GM18868 (cell line): ENCODE results near the gene GNG10.
"Not testable (repeated sequence)": the region's sequence is repeated elsewhere in the genome, so short reads cannot be mapped to it uniquely, and the experiment has no call there.

ENCODE experiments used
- ATAC-seq: cut with Tn5 transposase; IDR thresholded peaks from one replicate; pipeline ENCODE4 v1.9.1; 2021; ENCODE audit warnings: mild to moderate bottlenecking, moderate library complexity; ENCODE audit not compliant: unreplicated experiment

Gene GNG10

DNA sequence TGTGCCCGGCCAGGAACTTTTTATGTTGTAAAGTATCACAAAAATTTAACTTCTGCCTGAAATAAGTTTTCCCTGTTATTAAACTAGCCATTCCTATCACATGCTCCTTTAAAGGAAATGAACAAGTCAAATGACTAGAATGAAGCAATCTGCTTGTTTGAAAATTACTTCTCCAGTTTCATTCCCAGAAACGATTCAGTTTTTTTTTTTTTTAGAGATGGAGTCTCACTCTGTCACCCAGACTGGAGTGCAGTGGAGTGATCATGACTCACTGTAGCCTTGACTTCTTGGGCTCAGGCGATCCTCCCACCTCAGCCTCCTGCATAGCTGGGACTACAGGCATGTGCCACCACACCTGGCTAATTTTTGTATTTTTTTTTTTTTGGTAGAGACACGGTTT lies 13.3 kb upstream of the GNG10 start:
- no peak for ATAC-seq

DNA sequence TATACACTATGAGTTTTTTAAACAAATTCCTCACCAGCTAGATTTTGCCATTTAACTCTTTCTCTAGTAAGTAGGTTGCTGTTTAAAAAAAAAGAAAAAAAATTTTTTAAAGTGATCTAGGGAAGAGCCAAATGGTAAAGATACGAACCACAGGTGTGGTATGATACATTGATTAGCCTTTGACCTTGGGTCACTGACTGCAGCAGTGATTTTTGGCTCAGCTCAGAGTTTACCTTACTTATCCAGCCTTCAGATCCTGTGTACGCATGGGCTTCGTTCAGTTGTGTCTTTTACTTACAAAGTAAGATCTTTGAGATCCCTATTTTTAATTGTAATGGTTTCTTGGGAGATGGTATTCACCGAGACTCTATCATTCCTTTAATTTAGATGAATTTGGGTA lies 12.4 kb upstream of the GNG10 start:
- ATAC-seq = no peak

DNA sequence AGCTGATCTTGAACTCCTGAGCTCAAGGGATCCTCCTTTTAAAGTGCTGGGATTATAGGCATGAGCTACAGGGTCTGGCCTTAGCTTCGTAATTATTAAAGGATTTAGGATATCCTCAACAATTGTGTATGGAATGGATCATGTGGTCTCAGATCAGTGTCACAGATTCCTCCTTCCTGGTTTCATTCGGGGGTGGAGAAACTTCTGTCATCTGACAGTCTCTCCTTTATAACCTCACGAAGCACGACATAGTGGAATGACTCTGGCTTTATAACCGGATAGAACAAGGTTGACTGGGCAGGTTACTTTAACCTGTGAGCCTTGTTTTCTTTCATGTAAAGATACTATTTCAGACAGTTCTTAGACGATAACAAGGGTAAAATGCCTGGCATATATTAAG lies 4.4 kb upstream of the GNG10 start:
- ATAC-seq = no peak

DNA sequence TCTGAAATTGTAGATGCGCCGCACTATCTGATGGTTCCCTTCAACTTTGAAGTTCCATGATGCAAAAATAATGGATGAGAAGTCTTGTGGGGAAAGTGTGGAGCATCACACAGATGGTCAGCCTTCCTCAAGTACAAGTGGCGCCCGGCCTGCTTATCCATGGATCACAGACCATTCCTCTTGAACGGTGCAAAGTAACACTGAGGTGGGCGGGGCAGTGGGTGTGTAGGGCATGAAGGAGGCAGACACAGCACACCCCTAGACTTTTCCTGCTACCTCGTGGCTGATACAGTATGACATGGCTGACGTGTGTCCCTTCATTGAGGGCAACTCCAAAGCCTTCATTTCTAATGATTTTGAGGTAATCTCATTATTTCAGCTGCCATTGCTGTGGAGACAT lies 2.5 kb upstream of the GNG10 start:
- ATAC-seq = no peak

DNA sequence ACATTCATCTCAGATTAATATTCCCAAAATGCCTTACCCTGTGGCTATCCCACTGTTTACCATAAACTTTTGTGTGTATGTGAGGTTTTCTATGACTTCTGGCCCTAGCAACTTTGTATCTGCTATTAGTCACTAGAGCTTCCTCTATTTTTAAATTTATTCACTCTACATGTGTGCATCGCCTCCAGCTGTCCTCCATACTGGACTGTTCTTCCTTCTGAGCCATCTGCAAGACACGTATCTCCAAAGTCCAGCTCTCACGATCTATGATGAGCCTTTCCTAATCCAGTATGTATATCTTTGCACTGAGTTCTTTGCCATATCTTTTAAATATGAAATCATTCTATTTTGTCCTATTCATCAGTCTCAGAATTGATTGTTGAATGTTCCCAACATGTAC lies 1.7 kb upstream of the GNG10 start:
- no peak for ATAC-seq

DNA sequence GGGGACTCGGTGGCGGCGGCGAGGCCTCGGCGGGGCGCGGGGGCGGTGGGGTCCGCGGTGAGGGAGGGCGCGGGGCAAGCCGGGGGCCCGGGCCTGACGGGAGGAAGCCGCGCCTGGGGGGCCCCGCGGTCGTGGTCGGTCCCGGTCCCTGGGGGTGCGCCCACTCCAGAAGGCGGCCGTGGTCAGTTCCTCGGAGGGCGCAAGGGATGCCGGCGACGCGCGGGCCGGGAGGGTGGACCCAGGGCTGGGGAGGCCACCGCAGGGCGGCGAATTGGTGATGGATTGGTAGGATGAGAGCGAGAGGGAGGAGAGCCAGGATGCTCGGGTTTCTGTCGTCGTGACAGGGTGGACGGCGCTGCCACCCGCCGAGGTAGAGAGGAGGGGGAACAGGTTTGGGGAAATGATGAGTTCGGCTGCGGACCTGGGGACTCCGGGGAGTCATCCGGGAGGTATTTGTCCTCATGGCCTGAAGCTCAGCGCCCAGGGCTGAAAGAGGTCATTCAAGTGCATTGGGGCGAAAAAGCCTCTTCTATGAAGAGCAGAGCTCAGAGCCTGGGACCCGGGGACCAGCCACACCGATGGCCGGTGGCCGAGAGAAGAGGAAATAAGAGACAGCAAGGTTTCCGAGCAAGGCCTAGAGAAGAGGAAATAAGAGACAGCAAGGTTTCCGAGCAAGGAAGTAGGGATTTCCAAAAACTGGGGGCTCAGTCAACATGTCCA lies 557 bp downstream of the GNG10 start:
- ATAC-seq = peak; percentile 28

DNA sequence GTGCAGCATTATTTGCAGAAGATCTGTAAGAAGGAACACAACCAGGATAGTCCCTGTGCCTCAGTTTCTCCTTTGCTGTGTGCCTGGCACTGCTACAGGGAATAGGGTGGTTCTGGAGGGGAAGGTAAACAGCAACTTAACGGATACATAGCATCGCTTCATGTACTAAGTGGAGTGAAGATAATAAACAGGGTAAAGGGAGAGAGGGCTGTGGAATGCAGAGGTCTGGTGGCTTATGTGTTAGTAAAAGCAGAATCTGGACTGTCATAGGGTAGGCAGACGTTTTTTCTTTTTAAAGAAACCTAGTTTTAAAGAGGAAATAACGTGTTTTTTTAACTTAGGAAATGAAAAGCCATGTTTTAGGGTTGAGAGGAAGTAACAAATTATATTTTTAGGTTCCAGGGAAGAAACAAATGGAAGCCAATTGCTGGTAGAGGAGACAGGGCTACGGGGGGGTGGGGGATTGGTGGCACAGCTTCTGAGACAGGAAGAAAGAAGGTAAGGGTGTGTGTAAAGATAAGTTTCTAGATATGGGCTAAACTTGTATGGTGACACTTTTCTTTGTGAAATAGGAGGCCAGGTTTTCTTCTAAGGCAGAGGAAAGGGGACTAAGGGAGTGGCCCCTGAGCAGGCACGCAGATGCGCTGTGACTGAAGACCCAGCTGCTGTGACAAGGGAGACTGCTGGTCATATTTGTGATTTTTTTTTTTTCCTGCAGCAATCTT lies 1.3 kb downstream of the GNG10 start:
- ATAC-seq = no peak

DNA sequence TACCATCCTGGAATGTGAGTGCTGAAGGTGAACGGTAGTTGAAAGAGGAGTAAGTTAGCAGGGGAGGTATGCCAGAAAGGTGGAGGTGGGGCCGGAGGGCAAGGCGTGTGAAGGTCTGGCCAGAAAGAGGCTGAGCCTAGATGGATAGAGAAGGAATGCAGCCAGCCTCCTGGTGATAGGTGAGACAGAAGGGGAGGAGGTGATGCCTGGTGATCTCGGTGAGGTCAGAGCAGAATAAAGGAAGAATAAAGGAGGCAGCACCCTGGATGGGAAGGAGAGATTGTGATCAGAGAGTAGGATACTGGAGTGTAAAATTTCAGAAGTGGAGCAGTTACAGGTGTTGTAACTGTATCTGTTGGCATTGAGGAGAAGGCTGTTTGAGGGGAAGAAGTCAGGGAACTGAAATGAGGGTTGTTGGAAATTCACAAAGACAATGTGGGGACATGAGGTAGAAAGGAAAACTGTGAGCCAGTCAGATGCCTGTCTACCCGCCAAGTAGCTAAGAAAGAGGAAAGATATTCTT lies 2.0 kb downstream of the GNG10 start:
- ATAC-seq = no peak

DNA sequence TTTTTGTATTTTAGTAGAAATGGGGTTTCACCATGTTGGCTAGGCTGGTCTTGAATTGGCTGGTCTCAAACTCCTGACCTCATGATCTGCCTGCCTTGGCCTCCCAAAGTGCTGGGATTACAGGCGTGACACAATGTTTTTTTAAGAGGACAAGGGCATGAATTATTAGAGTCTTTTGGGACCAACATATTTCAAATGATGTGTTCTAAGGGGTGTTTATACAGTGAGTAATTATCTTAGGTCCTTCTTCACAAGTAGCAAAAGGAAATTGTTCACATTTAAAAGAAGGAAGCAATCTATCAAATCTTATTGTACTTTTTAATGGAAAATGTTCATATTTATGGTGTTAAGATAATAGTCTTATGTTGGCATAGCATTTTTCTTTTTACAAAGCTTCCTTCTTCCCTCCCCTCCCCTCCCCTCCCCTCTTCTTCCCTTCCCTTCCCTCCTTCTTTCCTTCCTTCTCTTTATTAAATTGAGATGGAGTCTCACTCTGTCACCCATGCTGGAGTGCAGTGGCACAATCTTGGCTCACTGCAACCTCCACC lies 6.7 kb downstream of the GNG10 start:
- no peak for ATAC-seq

DNA sequence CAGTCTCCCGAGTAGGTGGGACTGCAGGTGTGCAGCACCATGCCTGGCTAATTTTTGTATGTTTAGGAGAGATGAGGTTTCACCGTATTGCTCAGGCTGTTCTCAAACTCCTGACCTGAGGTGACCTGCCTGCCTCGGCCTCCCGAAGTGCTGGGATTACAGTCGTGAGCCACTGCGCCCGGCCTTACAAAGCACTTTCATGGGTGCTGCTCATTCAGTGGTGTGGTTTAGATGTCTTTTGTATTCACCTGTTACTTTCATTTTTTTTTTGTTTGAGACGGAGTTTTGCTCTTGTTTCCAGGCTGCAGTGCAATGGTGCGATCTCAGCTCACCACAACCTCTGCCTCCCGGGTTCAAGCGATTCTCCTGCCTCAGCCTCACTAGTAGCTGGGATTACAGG lies 7.2 kb downstream of the GNG10 start:
- ATAC-seq = not testable (repeated sequence)

DNA sequence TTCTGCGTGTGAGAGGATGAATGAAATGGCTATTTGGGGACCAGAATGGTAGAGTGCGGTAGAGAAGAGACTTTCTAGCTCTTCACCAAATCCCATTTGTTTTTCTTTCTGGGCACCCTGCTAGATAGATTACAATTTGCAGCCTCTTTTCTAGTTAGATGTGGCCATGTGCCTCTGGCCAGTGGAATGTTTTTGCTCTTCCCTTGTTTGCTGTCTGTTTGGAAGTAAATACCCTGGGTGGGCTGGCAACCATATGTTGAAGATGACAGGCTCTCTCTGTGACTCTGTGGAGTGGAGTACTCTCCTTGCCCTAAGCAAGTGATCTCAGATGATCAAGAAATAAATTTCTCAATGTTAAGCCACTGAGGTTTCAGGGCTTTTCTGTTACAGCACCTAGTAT lies 12.9 kb downstream of the GNG10 start:
- ATAC-seq = no peak

DNA sequence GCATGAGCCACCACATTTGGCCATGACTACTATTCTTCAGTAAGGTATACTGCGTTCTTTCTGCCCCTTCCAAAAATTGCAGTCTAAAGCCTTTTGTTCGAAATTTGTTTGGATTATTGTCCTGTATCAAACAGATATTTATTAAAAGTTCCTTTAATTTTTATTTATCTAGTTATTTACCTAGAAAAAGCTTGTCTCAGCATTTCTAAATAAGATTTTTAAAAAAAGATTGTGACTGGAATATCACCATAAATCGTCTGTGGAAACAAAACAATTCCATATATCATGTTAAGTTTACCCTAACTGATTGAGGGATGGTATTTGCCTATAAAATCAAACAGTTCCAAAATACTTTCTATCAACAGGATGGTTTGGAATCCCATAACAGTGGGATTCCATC lies 14.7 kb downstream of the GNG10 start:
- no peak for ATAC-seq

DNA sequence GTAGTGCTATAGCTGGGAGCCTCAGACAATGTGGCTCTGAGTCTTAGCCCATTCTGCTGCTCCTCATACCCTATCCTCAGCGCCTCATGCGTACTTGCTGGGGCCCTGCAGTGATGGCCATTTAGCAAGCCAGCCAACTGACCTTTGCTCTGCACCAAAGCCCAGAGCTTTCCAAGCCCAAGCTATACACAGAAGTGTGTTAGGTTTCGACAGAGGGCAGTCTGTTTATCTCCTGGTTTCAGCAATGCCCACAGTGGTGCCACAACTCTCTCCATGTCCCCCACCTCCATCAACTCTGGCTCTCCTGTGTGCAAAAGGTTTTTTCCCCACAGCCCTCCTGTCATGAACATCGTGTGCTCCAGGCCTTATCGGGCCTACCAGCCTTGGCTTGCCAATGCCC lies 16.9 kb downstream of the GNG10 start:
- no peak for ATAC-seq

DNA sequence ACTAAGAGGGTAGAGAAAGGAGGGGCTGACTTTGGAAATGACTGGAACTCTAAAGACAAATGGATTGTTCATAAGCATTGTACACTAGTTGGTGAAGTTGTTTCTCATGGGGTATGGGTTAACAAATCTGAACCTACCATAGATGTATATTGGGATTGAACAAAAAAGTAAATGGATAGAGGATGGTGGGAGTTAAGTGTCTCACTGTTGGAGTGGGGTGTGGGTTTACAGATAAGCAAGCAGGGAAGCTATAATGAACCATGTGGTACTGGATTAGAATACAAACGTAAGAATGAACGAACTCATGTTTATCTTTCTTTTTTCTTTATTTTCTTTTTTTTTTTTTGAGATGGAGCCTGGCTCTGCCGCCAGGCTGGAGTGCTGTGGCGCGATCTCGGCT lies 17.8 kb downstream of the GNG10 start:
- ATAC-seq = no peak

DNA sequence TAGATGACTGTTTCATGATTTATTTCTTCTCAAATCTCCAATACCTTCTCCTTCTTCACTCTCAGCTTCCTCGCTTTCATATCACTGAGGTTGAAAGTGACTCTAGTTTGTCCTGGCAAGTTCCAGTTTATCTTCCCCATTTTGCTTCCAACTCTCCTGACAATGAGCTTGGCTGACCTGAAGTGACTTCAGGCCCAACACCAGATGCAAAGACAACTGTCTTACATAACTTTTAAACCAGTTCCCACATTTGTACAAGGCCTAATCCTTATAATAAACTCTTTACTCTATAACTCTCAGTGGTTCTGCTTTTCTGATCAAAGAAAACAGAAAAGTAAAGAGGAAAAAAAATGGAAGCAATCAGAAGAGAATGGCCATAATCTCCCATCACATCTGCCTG lies 22.0 kb downstream of the GNG10 start:
- no peak for ATAC-seq

DNA sequence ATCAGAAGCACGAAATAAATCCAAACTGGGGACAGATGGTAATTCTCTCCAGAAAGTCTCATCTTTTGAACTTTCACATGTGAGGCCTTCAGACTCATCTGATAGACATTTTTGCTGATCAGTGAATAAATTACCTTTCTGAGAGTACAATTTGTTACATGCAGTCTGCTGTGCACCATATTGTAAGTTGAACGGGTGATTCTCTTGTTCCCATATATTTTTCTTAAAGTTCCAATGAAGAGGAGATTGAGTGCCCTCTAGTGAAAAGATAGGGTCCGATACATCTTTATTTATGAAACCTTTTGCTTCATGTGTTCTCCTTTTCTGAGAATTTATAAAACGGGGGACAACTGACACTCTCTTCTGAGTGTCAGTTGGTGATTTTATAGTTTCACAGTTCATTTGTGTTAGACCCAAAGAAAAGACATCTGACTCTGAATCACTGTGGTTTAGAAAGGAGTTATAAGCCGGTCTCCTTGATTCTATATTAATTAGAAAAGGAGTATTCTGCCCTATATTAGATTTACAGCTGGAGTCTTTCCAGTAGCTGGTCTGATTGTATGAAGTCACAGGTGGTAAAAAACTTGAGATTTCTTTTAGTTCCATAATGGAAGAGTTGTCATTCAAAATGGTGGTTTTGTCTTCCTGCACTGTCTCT lies 30.4 kb downstream of the GNG10 start:
- no peak for ATAC-seq

DNA sequence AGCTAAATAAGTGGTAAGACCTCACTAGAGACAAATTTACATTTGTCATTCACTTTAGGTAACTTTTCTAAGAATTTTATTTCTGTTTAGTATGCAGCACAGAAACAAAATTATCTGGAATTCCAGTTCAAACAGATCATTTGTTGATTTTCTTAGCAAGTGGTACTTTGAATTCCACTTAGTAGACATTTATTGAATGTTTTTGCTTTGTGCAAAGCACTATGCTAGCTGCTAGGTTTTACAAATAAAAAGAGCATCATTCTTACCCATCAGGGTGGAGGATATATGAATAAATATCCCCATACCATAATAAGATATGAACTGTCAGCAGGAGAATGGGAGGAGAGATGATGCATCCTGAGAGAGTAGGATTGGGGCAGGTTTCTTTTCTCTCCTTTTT lies 35.4 kb downstream of the GNG10 start:
- ATAC-seq = no peak

DNA sequence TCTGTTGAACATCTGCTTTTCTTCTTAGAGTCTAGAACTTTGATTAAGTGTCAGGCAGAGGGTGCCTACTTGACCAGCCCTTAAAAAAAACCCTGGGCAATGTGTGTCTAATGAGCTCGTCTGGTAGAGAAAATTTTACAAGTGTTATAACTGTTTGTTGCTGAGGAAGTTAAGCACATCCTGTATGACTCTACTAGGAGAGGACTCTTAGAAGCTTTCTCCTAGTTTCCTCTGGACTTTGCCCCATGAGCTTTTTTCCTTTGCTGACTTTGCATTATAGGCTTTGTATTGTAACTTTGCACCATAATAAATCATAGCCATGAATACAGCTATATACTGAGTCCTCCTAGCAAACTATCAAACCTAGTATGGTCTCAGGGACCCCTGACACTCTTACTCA lies 39.4 kb downstream of the GNG10 start:
- ATAC-seq = no peak

DNA sequence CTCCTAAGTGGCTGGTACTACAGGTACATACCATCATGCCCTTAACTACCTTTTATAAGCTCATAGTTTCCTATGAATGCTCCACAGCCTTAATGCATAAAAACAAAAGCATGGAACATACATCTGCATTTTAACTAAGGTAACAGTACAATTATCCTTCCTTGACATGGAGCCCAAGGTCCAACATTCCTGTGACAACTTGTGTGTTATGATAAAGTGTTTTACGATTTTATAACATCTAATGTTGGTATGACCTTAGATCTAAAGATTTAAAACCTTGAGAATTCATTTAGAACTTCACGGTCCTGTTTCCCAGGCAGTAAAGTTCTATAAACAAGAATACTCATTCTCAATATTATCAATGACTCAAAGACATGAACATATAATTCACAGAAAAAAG lies 43.1 kb downstream of the GNG10 start:
- no peak for ATAC-seq

DNA sequence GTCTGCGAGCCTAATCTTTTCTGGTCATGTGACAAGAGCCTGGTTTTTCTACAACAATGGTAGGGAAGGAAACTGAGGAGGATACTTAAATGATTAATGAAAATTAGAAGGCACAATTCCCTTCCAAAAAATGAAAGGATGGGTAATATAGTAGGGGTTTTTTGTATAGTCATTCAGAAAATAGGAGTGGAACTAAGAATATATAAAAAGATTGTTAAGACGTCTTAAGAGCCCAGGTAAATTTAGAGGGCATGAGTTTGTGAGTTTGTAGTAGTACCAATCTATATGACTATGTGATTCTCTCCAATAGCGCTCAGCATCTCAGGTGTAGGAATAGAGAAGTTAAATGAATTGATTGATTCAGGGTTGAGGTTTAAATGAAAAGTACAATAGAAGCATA lies 50.1 kb downstream of the GNG10 start:
- no peak for ATAC-seq

DNA sequence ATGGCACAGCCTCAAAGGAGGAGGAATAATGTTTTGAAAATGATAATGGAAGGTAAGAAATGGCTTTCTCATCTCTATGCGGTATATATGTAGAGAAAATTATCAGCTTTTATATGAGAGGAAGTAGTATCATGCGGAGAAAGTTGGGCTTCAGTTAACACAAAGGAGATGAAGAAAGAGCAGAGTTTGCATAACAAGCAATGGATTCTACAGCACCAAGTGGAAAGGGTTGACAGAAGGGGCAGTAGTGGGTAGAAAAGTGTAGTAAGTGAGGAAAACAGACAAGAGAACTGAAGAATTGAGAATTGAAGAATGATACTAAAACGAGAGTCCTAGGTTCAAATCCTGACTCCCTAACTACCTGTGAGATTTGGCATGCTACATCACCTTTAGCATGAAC lies 51.0 kb downstream of the GNG10 start:
- no peak for ATAC-seq

DNA sequence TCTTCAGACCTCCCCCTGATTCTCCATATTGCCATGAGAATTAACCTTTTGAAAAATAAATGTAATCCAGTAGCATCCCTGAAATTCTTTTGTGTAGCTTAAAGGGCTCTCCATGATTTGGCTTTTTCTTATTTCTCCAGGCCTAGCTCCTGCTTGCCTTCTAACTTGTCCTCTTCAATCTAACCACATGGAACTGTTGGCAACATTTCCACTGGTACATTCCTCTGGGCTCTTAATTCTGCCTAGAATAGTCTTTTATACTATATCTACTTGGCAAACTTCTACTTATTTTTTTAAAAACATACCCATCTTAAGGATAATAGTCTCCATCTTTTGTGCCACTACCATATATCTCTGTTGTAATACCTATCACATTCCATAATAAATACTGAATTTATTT lies 54.1 kb downstream of the GNG10 start:
- ATAC-seq = no peak
